ENCODE results near the gene ANTXR2.

DNA sequence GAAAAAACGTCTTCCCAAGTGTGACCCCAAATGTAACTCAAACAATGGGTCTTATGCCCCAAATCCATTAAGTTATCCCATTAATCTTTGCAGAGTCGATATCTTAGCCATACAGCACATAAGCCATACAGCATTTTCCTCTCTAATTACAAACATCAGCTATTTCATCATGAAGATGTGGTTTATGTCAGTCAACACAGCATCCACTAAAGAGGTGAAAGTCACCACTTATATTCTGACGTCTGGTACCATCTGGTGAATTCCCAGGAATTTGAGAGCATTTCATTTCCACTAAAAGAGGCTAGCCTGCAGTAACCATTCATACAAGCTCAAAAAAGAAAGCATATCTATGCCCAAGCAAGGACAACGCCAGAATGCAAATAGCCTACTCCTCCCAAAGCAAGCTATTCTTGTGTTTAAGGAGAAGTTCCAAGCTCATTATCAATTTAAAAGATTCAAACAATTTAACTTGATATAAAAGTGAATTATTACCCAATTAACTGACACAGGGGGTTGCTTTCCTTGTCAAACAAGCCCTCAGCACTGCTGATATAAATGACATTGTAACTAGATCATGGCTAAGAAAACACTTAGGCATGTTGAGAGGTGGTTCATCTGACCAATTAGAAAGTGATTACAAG, 203.3 kb downstream of the ANTXR2 start:
- TF ChIP-seq HDAC6 (IDR thresholded peaks at IDR 0.05; ENCODE audit: low read depth, low read length) (no peak), ZFX (CRISPR knock-in tag; IDR thresholded peaks at IDR 0.05) (no peak)
- TF ChIP-seq, protein P1, sequence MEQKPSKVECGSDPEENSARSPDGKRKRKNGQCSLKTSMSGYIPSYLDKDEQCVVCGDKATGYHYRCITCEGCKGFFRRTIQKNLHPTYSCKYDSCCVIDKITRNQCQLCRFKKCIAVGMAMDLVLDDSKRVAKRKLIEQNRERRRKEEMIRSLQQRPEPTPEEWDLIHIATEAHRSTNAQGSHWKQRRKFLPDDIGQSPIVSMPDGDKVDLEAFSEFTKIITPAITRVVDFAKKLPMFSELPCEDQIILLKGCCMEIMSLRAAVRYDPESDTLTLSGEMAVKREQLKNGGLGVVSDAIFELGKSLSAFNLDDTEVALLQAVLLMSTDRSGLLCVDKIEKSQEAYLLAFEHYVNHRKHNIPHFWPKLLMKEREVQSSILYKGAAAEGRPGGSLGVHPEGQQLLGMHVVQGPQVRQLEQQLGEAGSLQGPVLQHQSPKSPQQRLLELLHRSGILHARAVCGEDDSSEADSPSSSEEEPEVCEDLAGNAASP (IDR thresholded peaks at IDR 0.05), result no peak

All from K562 (cell line).